ENCODE results near the gene ANGPTL2.

Gene ANGPTL2

GRCh38 chr9:127133739-127134167, 11.3 kb upstream of the ANGPTL2 start:
- TF ChIP-seq TAF1 (IDR thresholded peaks at IDR 0.05; ENCODE audit: borderline replicate concordance, insufficient read depth, low read length) (no peak), FOXP2 (optimal IDR thresholded peaks at IDR 0.05; ENCODE audit: borderline replicate concordance, extremely low read depth, extremely low read length, insufficient read depth) (no peak), POLR2AphosphoS5 (IDR thresholded peaks at IDR 0.05; ENCODE audit: low read depth, low read length) (no peak), REST (IDR thresholded peaks at IDR 0.05; ENCODE audit: insufficient read depth in 1 of 2, low read depth in 2 of 2, low read length in 2 of 2) (no peak), SIN3A (IDR thresholded peaks at IDR 0.05; ENCODE audit: borderline replicate concordance, insufficient read depth, low read length) (no peak)

- no peak for TF ChIP-seq FOXP2 (optimal IDR thresholded peaks at IDR 0.05; ENCODE audit: borderline replicate concordance, extremely low read depth, extremely low read length, insufficient read depth)
- no peak for TF ChIP-seq TAF1 (IDR thresholded peaks at IDR 0.05; ENCODE audit: borderline replicate concordance, insufficient read depth, low read length)
- TF ChIP-seq POLR2AphosphoS5 (IDR thresholded peaks at IDR 0.05; ENCODE audit: low read depth, low read length): no peak
- no peak for TF ChIP-seq SIN3A (IDR thresholded peaks at IDR 0.05; ENCODE audit: borderline replicate concordance, insufficient read depth, low read length)
- no peak for TF ChIP-seq REST (IDR thresholded peaks at IDR 0.05; ENCODE audit: insufficient read depth in 1 of 2, low read depth in 2 of 2, low read length in 2 of 2)
Observed at GRCh38 chr9:127132921-127133647, 10.6 kb upstream of the ANGPTL2 start.

- TF ChIP-seq REST (IDR thresholded peaks at IDR 0.05; ENCODE audit: insufficient read depth in 1 of 2, low read depth in 2 of 2, low read length in 2 of 2): no peak
- TF ChIP-seq POLR2AphosphoS5 (IDR thresholded peaks at IDR 0.05; ENCODE audit: low read depth, low read length): no peak
- TF ChIP-seq SIN3A (IDR thresholded peaks at IDR 0.05; ENCODE audit: borderline replicate concordance, insufficient read depth, low read length): no peak
- TF ChIP-seq FOXP2 (optimal IDR thresholded peaks at IDR 0.05; ENCODE audit: borderline replicate concordance, extremely low read depth, extremely low read length, insufficient read depth): no peak
- TF ChIP-seq TAF1 (IDR thresholded peaks at IDR 0.05; ENCODE audit: borderline replicate concordance, insufficient read depth, low read length): no peak
Observed at GRCh38 chr9:127132375-127132774, 9.9 kb upstream of the ANGPTL2 start.

GRCh38 chr9:127131871-127132270, 9.4 kb upstream of the ANGPTL2 start:
- TF ChIP-seq TAF1 (IDR thresholded peaks at IDR 0.05; ENCODE audit: borderline replicate concordance, insufficient read depth, low read length) (no peak), FOXP2 (optimal IDR thresholded peaks at IDR 0.05; ENCODE audit: borderline replicate concordance, extremely low read depth, extremely low read length, insufficient read depth) (no peak), POLR2AphosphoS5 (IDR thresholded peaks at IDR 0.05; ENCODE audit: low read depth, low read length) (no peak), REST (IDR thresholded peaks at IDR 0.05; ENCODE audit: insufficient read depth in 1 of 2, low read depth in 2 of 2, low read length in 2 of 2) (no peak), SIN3A (IDR thresholded peaks at IDR 0.05; ENCODE audit: borderline replicate concordance, insufficient read depth, low read length) (no peak)

Data from PFSK-1 (cell line).